HuH-7.5 (cell line): ENCODE results near the gene ST3GAL3.
"Not testable (repeated sequence)": the region's sequence is repeated elsewhere in the genome, so short reads cannot be mapped to it uniquely, and the experiment has no call there.

Experiments
- DNase-seq: peaks from one replicate; pipeline ENCODE4 v3.0.0; 2011; ENCODE audit warnings: low spot score

ST3GAL3 gene

DNA sequence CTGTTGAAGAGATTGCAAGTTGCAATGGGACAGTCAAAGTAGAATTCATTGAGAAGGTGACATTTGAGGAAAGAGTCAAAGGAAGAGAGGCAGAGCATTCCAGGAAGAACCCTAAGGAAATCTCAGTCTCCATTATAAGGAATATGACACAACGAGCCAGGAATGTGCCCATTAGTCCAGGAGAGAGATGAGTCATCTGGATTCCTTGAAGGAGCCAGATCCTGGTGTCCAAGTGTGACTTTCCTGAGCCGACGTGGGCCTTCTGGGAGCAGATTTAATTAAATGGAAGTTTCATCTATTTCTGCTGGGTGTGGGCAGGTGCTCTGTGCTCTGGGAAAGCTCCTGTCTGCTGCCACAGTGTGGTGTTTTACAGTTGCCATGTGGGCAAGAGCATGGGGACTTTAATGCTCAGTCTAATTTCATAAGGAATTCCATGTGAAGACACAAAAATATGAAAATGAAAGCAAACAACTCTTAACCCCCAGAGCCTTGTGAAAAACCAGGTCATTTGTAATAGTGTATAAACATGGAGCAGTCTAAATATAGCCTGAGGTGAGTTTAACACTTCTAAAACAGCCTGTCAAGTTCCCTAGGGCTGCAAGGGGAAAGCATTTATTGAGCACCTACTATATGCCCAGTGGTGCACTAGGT lies 114.8 kb downstream of the ST3GAL3 start:
- no peak for DNase-seq

DNA sequence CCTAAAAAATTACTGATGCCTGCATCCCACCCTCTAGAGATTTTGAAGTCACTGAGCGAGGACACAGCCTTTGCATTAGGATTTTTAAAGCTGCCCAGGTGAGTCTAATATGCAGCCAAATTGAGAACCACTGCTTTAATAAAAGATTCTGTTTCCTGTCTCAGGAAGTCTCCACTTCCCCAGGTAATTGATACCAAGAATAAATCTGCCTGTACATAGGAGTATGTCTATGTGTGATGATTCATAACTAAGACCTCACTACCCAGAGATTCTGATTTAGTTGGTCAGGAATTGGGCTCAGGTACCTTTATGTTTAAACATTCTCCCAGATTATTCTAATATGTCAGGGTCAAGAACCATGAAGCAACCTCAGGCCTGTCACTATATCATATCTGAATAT lies 117.5 kb downstream of the ST3GAL3 start:
- no peak for DNase-seq

DNA sequence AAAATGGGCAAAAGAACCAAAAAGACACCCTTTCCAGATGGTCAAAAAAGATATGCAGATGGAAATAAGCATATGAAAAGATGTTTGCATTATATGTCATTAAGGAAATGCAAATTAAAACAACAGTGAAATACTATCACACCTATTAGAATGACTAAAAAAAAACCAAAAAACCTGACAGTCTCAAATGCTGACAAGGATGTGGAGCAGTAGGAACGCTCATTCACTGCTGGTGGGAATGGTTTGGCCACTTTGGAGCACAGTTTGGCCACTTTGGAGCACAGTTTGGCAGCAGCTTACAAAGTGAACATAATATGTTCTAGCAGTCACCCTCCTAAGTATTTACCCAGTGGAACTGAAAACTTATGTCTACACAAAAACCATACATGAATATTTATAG lies 121.2 kb downstream of the ST3GAL3 start:
- no peak for DNase-seq

DNA sequence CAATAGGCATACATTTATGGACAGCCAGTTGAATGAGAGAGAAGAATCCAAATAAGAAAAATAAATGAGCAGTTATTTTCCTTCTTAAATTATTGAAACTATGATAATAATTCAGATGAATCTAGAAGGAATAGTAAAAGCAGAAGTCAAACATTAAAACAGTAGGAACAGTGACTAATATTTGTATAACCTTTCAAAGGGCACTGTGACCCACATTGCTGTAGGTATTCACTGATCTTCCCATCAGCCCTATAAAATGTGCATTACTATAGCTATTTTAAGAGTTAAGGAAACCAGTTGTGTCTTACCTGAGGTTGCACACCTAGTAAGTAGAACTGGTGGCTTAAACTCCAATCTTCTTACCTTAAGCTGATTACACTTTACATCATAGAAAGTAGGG lies 123.5 kb downstream of the ST3GAL3 start:
- DNase-seq, result no peak

DNA sequence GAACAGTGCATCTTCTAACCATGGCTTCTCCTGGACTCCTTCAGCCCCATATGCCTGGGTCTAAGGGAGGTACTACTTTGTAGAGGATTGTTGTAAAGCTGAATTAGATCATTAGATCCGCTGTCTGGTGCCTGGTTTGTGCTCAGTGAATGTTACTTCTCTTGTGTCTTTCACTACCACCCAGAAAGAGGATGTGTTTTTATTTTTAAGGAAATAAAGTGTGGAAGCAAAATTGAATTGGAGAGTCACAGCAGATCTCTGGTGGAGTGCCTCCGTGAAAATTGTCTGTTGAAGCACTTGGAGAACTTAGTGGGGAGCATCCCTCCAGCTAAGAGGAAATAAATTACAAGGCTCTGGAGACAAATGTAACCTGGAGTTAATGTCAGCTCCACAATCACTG lies 124.5 kb downstream of the ST3GAL3 start:
- no peak for DNase-seq

DNA sequence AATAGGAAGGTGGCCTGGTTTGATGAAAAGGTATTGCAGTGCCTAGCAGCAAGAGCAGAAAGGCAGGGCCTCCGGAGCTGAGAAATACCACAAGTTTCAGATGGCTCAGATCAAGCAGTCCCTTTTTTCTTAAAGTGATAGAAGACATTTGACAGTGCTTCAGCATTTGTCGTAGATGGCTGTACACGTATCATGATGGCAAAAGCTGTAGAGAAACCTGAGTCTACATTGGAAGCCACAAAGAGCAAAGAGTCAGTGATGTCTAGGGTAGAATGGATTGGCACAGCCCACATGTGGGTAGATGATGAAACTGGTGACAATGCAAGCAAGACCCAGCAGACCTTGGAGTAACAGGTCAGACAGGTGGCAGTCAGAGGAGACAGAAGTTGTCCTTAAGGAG lies 124.9 kb downstream of the ST3GAL3 start:
- no peak for DNase-seq

DNA sequence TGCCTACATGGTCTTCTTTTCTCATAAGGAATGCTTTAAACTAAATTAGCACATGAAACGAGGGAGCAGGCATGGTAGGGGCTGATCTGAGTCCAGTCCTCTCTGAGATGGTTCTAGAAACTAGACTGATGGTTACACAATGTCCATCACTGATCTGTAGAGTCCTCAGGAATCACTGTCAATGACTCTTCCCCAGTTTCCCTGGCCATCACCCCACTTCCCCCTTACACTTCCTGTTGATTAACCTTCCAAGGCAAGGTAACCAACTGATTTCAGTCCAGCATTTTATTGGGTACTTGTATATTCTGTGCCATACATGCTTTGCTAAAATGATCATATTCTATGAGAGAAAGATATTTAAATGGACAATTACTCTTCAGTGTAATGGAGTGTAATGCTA lies 125.7 kb downstream of the ST3GAL3 start:
- DNase-seq, result no peak

DNA sequence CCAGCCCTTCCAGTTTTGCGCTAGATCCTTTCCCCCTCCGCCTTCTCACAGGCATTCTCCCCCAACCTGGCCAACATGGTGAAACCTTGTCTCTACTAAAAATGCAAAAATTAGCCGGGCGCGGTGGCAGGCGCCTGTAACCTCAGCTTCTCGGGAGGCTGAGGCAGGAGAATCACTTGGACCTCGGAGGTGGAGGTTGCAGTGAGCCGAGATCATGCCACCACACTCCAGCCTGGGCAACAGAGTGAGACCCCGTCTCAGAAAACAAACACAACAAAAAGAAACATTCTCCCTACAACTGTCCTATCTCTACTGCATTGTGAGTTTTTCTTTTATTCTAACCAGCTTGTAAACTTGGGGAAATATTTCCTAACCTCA lies 126.6 kb downstream of the ST3GAL3 start:
- DNase-seq, result not testable (repeated sequence)

DNA sequence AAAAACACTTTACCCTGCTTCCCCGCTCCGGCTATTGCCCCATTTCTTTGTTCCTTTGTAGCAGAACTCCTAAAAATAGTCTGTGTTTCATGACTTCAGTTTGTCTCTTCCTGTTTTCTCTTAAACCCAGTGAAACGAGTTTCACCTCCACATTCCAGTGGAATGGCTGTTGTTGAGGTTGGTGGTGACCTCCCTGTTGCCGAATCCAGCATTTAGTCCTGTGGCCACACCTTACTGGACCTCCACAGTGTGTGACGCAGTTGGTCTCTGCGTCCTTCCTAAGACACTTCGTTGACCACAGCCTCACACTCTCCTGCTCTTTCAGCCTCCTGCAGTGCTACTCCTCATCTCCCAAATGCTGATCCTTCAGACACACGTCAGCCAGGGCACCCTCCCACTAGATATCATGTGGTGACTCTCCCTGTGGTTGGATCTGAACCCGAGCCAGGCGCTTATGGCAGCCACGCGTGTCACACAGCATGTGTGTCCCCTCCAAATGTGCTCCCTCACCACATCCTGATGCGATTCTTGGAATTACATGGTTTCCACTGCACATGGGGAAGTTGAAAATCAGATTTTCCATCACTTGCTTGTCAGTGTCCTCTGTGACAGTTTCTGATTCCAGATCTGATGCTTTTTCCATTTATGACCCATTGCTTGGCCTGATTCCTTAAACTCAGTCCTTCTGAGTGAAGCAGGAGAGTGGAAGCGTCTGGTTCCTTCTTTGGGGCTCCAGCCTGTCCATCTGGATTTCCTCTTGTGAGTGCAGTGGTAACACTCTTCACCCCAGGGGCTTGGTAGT lies 127.1 kb downstream of the ST3GAL3 start:
- DNase-seq, result no peak

DNA sequence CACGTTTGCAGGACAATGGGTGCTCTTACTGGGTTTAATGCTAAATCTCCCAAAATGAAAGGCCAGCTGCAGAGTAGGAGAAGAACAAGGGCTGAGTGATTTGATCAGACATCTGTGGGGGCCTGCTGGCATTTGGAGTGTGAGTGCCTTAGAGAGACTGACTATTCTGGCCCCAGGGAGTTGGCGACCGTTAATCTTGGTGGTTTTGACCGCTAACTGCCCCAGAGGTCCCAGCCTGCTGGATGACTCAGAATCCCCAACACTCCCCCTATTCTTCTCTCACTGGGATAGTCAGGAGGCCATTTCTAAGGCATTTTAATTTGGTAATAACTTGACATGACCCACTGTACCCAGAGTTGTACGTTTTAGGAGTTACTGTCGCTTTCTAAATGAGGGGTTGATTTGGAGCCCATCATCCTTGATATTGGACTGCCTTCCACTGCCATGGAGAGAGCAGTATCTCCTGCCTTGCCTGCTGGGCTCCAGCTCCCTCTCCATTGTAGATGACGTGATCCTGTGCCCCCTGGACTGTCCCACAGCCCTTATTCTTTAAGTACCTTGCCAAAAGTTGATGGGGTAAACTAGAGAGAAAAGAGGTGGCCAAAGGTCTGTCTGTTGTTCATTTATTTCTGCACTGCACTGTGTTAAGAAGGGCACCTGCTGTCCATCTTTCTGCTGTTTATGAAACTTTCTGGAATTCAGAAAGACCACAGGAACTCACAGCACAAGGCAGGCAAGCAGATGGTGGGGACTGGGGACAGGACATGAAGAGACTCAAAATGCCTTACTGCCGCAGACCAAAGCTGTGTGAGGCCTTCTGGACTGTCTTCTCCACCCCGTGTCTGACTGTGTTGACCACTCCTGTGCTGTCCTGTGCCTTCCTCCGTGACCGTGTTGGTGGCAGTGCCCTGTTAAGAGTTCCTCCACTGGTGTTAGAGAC lies 128.0 kb downstream of the ST3GAL3 start:
- no peak for DNase-seq

DNA sequence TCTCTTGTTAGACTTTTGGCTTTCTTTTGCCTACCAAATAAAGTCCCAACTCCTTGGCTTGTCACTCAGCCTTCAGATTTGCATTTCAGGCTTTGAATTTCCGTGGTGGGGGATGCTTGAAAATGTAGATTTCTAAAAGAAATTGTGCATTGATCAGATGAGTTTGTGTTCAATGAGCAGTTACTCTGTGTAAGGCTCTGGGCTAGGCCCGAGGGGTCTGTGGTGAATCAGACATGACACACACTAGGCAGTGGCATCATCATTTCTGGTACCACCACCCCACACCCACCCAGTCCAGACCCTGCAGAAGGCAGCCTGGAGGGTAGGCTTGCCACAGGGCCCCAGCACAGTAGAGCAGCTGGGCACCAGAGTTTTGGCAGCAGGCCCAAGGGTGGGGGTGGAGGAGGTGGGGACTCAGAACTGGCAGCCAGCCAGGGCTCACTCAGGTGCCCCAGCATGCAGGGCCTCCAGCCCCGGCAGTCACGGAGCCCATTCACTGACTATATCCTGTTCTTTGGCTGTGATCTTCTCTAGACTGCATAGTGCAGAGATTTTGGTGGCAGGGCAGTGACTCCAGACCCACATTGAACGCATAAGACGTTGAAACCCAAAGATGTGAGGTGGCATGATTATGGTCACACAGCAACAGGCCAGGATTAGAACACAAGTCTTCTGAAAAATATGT lies 129.1 kb downstream of the ST3GAL3 start:
- DNase-seq, result no peak

DNA sequence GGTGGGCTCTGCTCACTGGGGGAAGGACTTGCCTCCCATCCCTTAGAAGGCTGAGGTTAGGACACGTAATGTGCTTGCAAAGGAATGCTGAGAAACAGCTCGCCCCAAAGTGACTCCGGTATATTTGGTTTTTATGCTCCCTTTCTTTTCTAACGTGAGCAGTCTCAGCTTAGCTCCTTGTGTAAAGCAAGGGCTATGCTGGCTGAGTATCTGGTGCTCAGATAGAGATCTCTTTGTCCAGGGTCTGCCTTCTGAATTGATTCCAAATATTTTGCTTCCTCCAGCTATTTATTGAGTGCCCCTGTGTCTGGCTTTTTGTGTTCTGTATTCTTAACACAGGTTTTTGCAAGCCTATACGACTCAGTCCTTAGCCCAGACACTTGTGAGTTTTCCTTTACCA lies 131.7 kb downstream of the ST3GAL3 start:
- DNase-seq, result no peak

DNA sequence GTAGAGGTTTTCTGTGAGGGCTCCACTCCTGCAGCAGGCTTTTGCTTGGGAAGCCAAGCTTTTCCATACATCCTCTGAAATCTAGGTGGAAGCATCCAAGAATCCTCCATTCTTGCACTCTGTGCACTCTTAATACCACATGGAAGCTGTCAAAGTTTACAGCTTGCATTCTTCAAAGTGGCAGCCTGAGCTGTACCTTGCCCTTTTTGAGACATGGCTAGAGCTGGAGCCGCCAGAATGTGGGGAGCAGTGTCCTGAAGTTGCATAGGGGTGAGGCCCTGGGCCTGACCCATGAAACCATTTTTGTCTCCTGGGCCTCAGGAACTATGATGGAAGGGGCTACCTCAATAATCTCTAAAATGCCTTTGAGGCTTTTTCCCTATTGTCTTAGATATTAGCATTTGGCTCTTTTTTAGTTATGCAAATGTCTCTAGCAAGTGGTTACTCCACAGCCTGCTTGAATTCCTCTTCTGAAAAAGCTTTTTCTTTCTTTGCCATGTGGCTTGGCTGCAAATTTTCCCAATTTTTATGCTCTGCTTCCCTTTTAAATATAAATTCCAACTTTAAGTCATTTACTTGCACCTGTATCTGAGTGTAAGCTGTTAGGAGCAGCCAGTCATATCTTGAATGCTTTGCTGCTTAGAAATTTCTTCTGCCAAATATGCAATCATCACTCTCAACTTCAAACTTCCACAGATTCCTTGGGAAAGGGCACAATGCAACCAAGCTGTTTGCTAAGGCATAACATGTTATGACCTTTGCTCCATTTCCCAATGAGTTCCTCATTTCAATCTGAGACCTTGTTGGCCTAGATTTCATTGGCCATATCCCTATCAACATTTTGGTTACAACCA lies 134.2 kb downstream of the ST3GAL3 start:
- DNase-seq, result no peak

DNA sequence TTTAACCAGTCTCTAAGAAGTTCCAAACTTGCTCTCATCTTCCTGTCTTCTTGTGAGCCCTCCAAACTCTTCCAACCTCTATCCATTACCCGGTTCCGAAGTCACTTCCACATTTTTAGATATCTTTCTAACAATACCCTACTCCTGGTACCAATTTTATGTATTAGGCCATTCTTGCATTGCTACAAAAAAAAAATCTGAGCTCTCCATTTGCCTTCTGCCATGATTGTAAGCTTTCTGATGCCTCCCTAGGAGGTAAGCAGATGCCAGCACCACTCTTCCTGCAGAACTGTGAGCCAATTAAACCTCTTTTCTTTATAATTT lies 134.8 kb downstream of the ST3GAL3 start:
- no peak for DNase-seq

DNA sequence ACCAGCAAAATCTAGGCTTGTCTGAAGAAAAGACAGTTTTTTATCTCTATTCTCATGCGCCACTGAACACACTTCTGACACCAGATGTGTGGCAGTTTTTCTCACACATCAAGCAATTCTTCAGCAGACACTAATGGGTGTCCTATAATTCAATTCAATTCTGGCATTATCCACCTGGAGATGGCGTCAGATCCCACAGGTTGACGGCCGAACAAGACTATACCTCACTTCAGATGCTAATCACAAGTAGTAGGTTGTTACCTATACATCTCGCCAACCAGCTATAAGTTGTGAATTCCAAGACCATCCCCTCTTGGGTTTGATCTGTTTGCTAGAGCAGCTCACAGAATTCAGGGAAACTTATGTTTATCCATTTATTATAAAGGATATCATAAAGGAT lies 136.3 kb downstream of the ST3GAL3 start:
- no peak for DNase-seq

DNA sequence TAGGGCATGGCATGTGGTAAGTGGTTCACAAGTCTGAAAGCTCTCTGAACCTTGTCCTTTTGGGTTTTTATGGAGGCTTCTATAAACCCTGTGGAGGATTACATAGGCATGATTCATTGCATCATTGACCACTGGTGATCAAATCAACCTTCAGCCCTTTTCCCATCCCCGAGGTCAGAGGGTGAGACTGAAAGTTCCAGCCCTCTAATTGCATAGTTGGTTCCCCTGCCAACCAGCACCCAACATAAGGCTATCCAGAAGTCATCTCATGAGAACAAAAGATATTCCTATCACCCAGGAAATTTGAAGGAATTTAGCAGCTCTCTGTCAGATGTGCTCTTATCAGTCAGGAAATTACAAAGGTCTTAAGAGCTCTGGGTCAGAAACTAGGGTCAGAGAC lies 136.8 kb downstream of the ST3GAL3 start:
- DNase-seq, result no peak

DNA sequence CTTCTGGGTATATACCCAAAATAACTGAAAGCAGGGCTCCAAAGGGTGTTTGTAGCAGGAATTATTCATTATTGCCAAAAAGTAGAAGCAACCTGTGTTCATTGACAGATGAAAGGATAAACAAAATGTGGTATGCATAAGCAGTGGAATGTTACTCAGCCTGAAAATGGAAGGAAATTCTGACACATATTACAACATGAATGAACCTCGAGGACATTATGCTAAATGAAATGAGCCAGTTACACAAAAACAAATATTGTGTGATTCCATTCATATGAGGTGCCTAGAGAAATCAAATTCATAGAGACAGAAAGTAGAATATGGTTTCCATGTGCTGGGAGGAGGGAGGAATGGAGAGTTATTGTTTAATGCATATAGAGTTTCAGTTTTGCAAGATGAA lies 140.0 kb downstream of the ST3GAL3 start:
- no peak for DNase-seq

DNA sequence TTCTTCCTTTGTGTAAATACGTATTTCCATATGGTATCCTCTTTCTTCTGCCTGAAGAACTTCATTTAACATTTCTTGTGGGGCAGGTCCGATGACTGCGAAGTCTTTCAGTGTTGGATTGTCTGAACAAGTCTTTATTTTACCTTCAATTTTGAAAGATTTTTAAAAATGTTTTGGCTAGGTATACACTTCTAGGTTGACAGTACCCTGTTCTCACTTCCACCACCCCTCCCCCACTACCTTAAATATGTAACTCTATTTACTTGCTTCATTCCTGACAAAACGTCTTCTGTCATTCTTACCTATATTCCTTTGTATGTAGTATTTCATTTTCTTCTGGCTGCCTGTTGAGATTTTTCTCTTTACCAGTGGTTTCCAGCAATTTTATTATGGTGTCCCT lies 140.5 kb downstream of the ST3GAL3 start:
- no peak for DNase-seq

DNA sequence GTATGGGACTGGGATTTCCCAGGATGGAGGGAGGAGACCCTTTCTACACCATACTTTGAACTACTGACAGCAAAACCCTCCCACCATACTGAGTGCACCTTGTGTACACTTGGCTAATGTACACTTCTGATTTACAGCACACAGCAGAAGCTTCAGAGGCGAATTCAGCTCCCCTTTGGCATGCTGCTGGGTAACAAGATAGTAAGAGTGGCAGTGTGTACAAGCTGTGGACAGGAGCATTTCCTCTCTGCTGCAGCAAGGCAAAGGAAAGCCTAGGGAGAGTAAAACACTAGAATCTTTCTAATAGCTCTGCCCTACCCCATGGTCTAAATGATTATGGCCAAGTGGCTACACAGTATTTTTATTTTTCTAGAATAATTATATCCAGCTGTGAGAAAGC lies 142.3 kb downstream of the ST3GAL3 start:
- no peak for DNase-seq

DNA sequence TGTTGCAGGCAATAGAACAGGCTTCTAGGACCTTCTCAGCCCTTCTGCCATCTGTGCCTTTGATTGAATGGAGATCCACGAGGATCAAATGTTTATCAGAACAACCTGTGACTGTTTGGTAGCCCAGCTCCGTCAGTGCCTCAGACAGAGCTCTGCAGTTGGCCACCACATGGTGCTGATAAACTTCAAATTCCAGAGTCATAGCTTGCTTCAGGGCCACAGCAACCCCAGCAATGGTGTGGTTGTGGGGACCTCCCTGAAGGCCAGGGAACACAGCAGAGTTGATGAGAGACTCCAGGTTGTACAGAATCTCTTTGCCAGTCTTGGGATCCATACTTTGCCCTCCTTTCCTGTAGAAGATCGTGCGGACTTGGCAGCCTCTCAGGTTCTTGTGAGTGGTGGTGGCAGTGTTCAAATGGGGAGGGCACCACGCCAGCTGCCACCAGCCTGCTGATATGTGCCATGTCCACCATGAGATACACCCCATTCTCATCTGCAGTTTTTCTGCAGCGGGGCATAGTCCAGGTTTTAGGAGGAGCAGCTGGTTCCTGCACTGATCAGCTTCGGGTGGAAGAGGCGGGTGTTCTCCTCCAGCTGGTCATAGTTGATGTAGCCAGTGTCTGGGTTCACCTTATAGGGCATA lies 143.4 kb downstream of the ST3GAL3 start:
- no peak for DNase-seq
